Renal pelvis (tissue), 12 donors: Measurements from ENCODE around the gene GPR135. TPM values are rescaled to one million over a fixed set of nuclear protein-coding genes. Genes with fewer than 3 reads are reported as not detected.

Experiments used
- DNase-seq: peaks from one replicate; pipeline ENCODE4 v3.0.0-alpha.2; 2013
- long read RNA-seq, 16 experiments: transcript quantifications; one replicate each; lab custom pipeline, GENCODE V29; 2026
- polyA plus RNA-seq, 3 donors: library from polyadenylated mRNA; unstranded; fragments of 120-200 nt; gene quantifications; one replicate each; pipeline ENCODE4 v1.2.1, GENCODE V29; 2013; ENCODE audit not compliant: insufficient read length in 3 of 3

Gene GPR135
- 1 to 10 TPM; 3.2 to 5.9 (median 5.2) TPM for polyA plus RNA-seq
- long read RNA-seq, donor 1, full-length matches to known transcripts: 2 of 2 reads
- long read RNA-seq, donor 1, partial matches to known transcripts: 0 of 2 reads
- long read RNA-seq, donor 1, other reads (novel, unspliced or antisense): 0 of 2 reads
- long read RNA-seq, donor 2, full-length matches to known transcripts: 2 of 2 reads
- long read RNA-seq, donor 2, partial matches to known transcripts: 0 of 2 reads
- long read RNA-seq, donor 2, other reads (novel, unspliced or antisense): 0 of 2 reads
- long read RNA-seq, donor 3, full-length matches to known transcripts: 1 of 1 reads
- long read RNA-seq, donor 3, partial matches to known transcripts: 0 of 1 reads
- long read RNA-seq, donor 3, other reads (novel, unspliced or antisense): 0 of 1 reads
- long read RNA-seq, donor 4, full-length matches to known transcripts: 1 of 1 reads
- long read RNA-seq, donor 4, partial matches to known transcripts: 0 of 1 reads
- long read RNA-seq, donor 4, other reads (novel, unspliced or antisense): 0 of 1 reads
- long read RNA-seq, donor 5: 0 reads
- long read RNA-seq, donor 6, full-length matches to known transcripts: 2 of 2 reads
- long read RNA-seq, donor 6, partial matches to known transcripts: 0 of 2 reads
- long read RNA-seq, donor 6, other reads (novel, unspliced or antisense): 0 of 2 reads
- long read RNA-seq, donor 7, full-length matches to known transcripts: 7 of 7 reads
- long read RNA-seq, donor 7, partial matches to known transcripts: 0 of 7 reads
- long read RNA-seq, donor 7, other reads (novel, unspliced or antisense): 0 of 7 reads
- long read RNA-seq, donor 8, full-length matches to known transcripts: 4 of 4 reads
- long read RNA-seq, donor 8, partial matches to known transcripts: 0 of 4 reads
- long read RNA-seq, donor 8, other reads (novel, unspliced or antisense): 0 of 4 reads
- long read RNA-seq, donor 9, full-length matches to known transcripts: 8 of 8 reads
- long read RNA-seq, donor 9, partial matches to known transcripts: 0 of 8 reads
- long read RNA-seq, donor 9, other reads (novel, unspliced or antisense): 0 of 8 reads
- long read RNA-seq, donor 10, full-length matches to known transcripts: 5 of 5 reads
- long read RNA-seq, donor 10, partial matches to known transcripts: 0 of 5 reads
- long read RNA-seq, donor 10, other reads (novel, unspliced or antisense): 0 of 5 reads
- long read RNA-seq, donor 11, full-length matches to known transcripts: 2 of 2 reads
- long read RNA-seq, donor 11, partial matches to known transcripts: 0 of 2 reads
- long read RNA-seq, donor 11, other reads (novel, unspliced or antisense): 0 of 2 reads
- long read RNA-seq, donor 12, full-length matches to known transcripts: 4 of 4 reads
- long read RNA-seq, donor 12, partial matches to known transcripts: 0 of 4 reads
- long read RNA-seq, donor 12, other reads (novel, unspliced or antisense): 0 of 4 reads
- long read RNA-seq, donor 13, full-length matches to known transcripts: 2 of 2 reads
- long read RNA-seq, donor 13, partial matches to known transcripts: 0 of 2 reads
- long read RNA-seq, donor 13, other reads (novel, unspliced or antisense): 0 of 2 reads
- long read RNA-seq, donor 14: 0 reads
- long read RNA-seq, donor 15: 0 reads
- long read RNA-seq, donor 16, full-length matches to known transcripts: 5 of 5 reads
- long read RNA-seq, donor 16, partial matches to known transcripts: 0 of 5 reads
- long read RNA-seq, donor 16, other reads (novel, unspliced or antisense): 0 of 5 reads

GRCh38 chr14:59465316-59466135, at the start of gene GPR135:
Gene GPR135 (minus strand): TSS chr14:59465380. CDS start chr14:59465226, 154 bp downstream.
- DNase-seq: no peak

- DNase-seq: peak; percentile 19
Observed at GRCh38 chr14:59511916-59512575, 46.9 kb upstream of the GPR135 start.

GRCh38 chr14:59510966-59511365, 45.8 kb upstream of the GPR135 start:
- peak; percentile 40 for DNase-seq

- DNase-seq: no peak
Observed at GRCh38 chr14:59510001-59510400, 44.8 kb upstream of the GPR135 start.

GRCh38 chr14:59509101-59509500, 43.9 kb upstream of the GPR135 start:
- DNase-seq: no peak

GRCh38 chr14:59507752-59508103, 42.5 kb upstream of the GPR135 start:
- no peak for DNase-seq

GRCh38 chr14:59507063-59507751, 42.0 kb upstream of the GPR135 start:
- peak; percentile 46 for DNase-seq

GRCh38 chr14:59503256-59503655, 38.1 kb upstream of the GPR135 start:
- no peak for DNase-seq

- no peak for DNase-seq
Observed at GRCh38 chr14:59500732-59501131, 35.6 kb upstream of the GPR135 start.

- DNase-seq: no peak
Observed at GRCh38 chr14:59492384-59492783, 27.2 kb upstream of the GPR135 start.

GRCh38 chr14:59490756-59491155, 25.6 kb upstream of the GPR135 start:
- no peak for DNase-seq

GRCh38 chr14:59484639-59485175, 19.5 kb upstream of the GPR135 start:
- no peak for DNase-seq

GRCh38 chr14:59483819-59484638, 18.8 kb upstream of the GPR135 start, which contains the start of the genes JKAMP and L3HYPDH:
Gene JKAMP (plus strand): TSS chr14:59484517. CDS start chr14:59484590, 73 bp downstream.
Gene L3HYPDH (minus strand): TSS chr14:59484408. CDS start chr14:59484316, 92 bp downstream.
- DNase-seq: peak; percentile 98

GRCh38 chr14:59483363-59483762, 18.2 kb upstream of the GPR135 start:
- no peak for DNase-seq

- no peak for DNase-seq
Observed at GRCh38 chr14:59482541-59483331, 17.6 kb upstream of the GPR135 start.

- DNase-seq: no peak
Observed at GRCh38 chr14:59481871-59482540, 16.8 kb upstream of the GPR135 start.
